ENCODE measurements around the gene LAPTM5. TPM values are rescaled to one million over a fixed set of nuclear protein-coding genes. Genes with fewer than 3 reads are reported as not detected.
"Not testable (repeated sequence)": the region's sequence is repeated elsewhere in the genome, so short reads cannot be mapped to it uniquely, and the experiment has no call there.

The LAPTM5 gene, protein sequence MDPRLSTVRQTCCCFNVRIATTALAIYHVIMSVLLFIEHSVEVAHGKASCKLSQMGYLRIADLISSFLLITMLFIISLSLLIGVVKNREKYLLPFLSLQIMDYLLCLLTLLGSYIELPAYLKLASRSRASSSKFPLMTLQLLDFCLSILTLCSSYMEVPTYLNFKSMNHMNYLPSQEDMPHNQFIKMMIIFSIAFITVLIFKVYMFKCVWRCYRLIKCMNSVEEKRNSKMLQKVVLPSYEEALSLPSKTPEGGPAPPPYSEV
- total RNA-seq, result 10 to 100 TPM; 44.7 to 68.1 TPM
- long read RNA-seq, transcript LAPTM5-201 (8 exons, 2,223 nt), result major isoform, 15 of 19 reads
- long read RNA-seq, partial matches to known transcripts, result 3 of 19 reads
- long read RNA-seq, other reads (novel, unspliced or antisense), result 1 of 19 reads

- intact Hi-C loops (cut with DNase I), result no loop called here
- DNase-seq (peak; percentile 68), ATAC-seq (peak; percentile 69 to 74)
Measured at GRCh38 chr1:30757352-30758120, at the start of gene LAPTM5. Gene LAPTM5 (minus strand): TSS chr1:30757774. CDS start chr1:30757745, 29 bp downstream.

GRCh38 chr1:30806381-30807317 lies 49.1 kb upstream of the LAPTM5 start:
- ATAC-seq (no peak), DNase-seq (no peak)
- intact Hi-C loops (cut with DNase I), result no loop called here

GRCh38 chr1:30805304-30806003 lies 47.9 kb upstream of the LAPTM5 start:
- no peak for DNase-seq
- no peak for ATAC-seq
- intact Hi-C loops (cut with DNase I), result no loop called here

DNA sequence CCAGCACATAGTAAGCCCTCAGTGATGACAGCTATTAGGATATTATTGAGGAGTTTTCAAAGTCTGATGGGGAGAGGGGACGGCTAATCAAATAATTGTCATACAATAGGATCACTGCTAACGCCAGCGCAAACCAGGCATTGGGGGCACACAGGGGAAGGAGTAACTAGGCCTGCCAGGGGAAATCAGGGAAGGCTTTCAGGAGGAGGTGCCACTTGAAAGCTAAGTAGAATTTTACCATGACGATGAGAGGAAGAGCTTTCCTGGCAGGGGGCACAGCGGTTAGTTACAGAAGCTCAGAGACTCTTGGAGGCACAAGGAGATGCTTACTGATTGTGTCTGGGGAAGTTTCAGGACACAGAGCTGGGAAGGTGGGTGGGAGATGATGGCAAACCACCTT lies 47.2 kb upstream of the LAPTM5 start:
- DNase-seq, result no peak
- intact Hi-C loops (cut with DNase I), result loop anchor here (5.0 kb wide), 2 partner anchors 47 to 107 kb away; no protein-coding TSS in a partner anchor
- ATAC-seq, result no peak

GRCh38 chr1:30804352-30804751 lies 46.8 kb upstream of the LAPTM5 start:
- no peak for DNase-seq
- intact Hi-C loops (cut with DNase I), result loop anchor here (5.0 kb wide), 2 partner anchors 48 to 108 kb away; no protein-coding TSS in a partner anchor
- ATAC-seq, result no peak

DNA sequence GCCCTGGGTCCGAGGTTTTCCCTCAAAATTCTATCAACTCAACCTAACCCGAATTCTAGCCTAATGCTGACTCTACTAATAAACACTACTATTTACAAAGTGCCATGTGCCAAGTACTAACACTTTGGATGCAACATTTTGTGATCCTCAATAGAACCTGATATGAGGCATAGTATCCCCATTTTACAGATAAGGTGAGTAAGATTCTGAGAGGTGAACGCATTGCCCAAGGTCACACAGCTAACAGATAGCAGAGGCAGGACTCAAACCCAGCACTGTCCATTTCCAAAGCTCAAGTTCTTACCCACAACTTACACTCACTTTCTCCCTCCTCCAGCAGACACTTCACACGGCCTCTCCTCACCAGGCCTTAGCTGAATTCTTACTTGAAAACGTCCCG lies 46.0 kb upstream of the LAPTM5 start:
- intact Hi-C loops (cut with DNase I), result loop anchor here (5.0 kb wide), 2 partner anchors 49 to 109 kb away; no protein-coding TSS in a partner anchor
- DNase-seq, result no peak
- ATAC-seq, result no peak

DNA sequence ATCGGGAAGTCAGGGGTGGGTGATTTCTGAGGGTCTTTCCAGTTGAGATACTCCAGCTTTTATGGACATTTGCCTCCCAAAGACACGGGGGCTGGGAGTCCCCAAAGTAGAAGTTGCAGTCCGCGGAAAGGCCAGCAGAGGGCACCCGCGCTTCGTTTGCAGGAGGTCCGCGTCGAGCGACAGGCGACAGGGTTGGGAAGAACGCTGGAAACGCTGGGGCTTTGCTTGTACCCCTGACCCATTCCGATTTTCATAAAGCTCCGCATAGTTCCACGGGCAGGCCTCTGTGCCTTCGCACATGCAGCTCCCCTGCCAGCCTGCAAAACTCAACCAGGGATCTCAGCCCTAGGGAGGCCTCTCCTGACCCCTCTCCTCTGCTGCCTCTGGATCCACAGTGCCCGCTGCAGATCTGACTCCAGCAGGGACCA lies 44.2 kb upstream of the LAPTM5 start:
- intact Hi-C loops (cut with DNase I), result loop anchor here (1.0 to 5.0 kb wide), 3 partner anchors 51 to 111 kb away; no protein-coding TSS in a partner anchor
- ATAC-seq (peak; percentile 38 to 66), DNase-seq (peak; percentile 83)

- intact Hi-C loops (cut with DNase I), result no loop called here
- DNase-seq (no peak), ATAC-seq (no peak)
Measured at GRCh38 chr1:30799233-30799511, 41.6 kb upstream of the LAPTM5 start.

GRCh38 chr1:30798389-30799232 lies 41.0 kb upstream of the LAPTM5 start:
- intact Hi-C loops (cut with DNase I), result loop anchor here in 1 of 2 donors (1.0 kb wide), 1 partner anchor 116 kb away; no protein-coding TSS in a partner anchor
- peak; percentile 61 for DNase-seq
- peak; percentile 23 to 62 for ATAC-seq

DNA sequence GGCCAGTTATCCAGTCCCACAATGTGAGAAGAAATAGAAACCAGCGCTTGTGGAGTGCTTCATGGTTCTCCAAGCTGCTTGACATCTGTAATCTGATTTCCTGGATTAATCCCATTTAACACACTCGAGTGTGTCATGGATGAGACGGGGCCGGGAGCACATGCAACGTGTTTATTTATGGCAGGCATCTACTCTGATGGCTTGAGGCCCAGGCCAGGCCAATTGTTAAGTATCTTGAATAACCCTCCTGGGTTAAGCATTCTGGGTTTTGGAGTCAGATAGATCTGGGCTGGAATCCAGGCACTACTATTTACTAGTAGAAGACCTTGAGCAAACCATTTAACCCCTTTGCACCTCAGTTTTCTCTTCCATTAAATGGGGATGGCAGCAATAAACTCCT lies 37.5 kb upstream of the LAPTM5 start:
- DNase-seq, result no peak
- intact Hi-C loops (cut with DNase I), result no loop called here
- peak; percentile 35 to 65 for ATAC-seq

- intact Hi-C loops (cut with DNase I), result no loop called here
- ATAC-seq, result no peak
- DNase-seq, result no peak
Measured at GRCh38 chr1:30794260-30794659, 36.7 kb upstream of the LAPTM5 start.

- intact Hi-C loops (cut with DNase I), result no loop called here
- no peak for ATAC-seq
- DNase-seq, result no peak
Measured at GRCh38 chr1:30793209-30793608, 35.6 kb upstream of the LAPTM5 start.

DNA sequence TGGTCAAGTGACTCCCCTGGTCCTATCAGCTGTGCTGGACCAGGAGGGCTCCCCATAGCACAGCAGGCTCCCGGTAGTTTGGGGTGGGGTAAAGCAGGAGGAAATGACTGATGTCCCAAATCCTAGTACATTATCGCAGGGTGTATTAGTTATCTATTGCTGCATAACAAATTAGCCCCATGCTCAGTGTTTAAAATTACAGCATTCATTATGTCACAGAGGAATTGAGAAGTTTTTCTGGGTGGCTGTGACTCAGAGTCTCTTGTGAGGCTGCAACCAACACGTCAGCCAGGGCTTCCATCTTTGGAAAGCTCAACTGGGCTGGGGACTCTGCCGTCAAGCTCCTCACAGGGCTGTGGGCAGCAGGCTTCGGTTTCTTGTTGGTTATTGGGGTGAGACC lies 34.3 kb upstream of the LAPTM5 start:
- ATAC-seq (no peak), DNase-seq (no peak)
- intact Hi-C loops (cut with DNase I), result no loop called here

DNA sequence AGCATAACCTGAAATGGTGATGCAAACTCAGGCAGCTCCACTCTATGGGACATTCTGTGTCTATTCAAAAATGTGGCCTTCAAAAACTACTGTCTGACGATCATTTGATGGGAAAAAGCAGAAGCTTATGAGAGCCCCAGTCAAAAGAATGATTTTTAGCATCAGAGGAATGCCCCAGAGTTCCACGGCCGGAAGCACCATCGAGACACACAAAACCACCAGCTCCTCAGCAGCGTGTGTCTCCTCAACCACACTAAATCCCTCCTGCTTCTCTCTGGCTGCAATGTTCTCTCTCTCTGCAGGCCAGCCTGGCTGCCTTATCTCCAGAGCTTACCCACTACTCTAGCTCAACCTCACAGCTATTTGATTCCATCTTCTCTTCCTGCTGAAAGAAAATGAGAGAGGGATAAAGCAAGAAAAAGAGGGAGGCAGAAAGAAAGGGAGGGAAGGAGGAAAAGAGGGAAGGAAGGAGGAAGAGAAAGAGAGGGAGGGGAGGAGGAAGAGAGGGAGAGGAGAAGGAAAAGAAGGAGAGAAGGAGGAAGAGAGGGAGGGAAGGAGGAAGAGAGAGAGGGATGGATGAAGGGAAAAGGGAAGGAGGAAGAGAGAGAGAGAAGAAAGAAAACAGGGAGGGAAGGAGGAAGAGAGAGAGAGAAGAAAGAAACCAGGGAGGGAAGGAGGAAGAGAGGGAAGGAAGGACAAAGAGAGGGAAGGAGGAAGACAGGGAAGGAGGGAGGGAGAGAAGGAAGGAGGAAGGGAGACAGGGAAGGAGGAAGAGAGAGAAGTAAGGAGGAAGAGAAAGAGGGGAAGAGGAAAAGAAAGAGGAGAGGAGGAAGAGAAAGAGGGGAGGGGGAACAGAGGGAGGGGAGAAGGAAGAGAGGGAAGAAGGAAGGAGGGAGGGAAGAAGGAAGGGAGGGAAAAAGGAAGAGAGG lies 33.5 kb upstream of the LAPTM5 start:
- ATAC-seq (no peak), DNase-seq (no peak)
- intact Hi-C loops (cut with DNase I), result no loop called here

GRCh38 chr1:30790256-30790525 lies 32.6 kb upstream of the LAPTM5 start:
- ATAC-seq; DNase-seq; intact Hi-C loops (cut with DNase I): not testable (repeated sequence)

DNA sequence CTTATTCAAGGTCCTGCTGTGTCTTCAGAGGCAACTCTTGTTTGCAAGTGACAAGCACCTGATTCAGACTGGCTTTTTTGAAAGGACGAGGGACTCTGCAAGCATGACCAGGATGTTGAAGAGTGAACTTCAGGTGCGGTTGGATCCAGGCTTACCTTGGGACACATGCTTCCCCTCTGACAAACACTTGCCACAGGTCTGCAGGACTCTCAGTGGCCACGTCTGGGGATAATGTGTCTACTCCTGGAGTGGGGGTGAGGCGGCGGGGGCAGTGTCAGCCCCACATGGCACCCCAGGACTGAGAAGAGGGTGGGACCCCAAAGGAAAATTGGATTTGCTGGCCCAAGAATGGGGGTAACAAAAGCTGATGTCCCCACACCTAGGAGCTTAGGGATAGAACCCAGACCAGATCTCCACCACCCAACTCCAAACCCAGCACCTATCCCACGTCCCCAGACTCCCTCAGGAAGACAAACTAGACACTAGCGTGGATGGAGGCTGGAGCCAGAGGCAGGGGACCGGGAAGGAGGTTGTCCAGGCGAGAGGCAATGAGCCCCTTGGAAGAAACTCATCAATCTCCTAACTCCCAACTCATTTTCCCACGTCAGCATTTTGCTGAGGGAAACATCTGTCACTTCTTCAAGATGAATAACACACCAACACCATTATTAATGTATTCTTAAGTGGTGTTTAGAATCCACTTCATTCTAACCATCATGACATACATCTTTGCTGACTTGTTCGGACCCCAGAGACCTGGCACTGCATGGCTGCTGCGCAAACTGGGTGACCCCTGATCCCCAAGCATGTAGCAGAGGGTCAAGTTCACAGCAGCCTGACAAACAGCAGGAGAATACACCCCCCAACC lies 32.0 kb upstream of the LAPTM5 start:
- intact Hi-C loops (cut with DNase I), result no loop called here
- no peak for ATAC-seq
- no peak for DNase-seq

Measured in left cardiac atrium (tissue), 4 donors.